ENCODE data around the gene PFDN4. TPM values are rescaled to one million over a fixed set of nuclear protein-coding genes. Genes with fewer than 3 reads are reported as not detected.

PFDN4 gene
- total RNA-seq, 1 donor from 2014 or later = 41.3 TPM

GRCh38 chr20:54268941-54269340 lies 61.1 kb downstream of the PFDN4 start:
- no peak for DNase-seq

Other genes starting within 250 kb of the PFDN4 start
- gene BCAS1, start 137.5 kb upstream of the PFDN4 start, total RNA-seq = 3.4 TPM
- 1.3 TPM for gene CYP24A1, start 34.1 kb upstream of the PFDN4 start, total RNA-seq

Measured in skin of body (tissue), 2 donors.